K562 (cell line): Measurements from ENCODE around the gene CRACDL. TPM values are rescaled to one million over a fixed set of nuclear protein-coding genes. Genes with fewer than 3 reads are reported as not detected.

Source experiments
- ATAC-seq: fragments of 200-7000 bp; cut with Tn5 transposase; 3 replicates; pipeline ENCODE4 v1.9.1; 2020; ENCODE audit warnings: moderate library complexity
- BruUV-seq: library from RNA; stranded (reverse); fragments of 400-500 nt; replicated peaks from 2 replicates; lab custom pipeline; 2021; lab: Mats Ljungman, UMichigan
- CTCF ChIA-PET: fragments of 300-600 bp; formaldehyde crosslinking; extraction: SDS; loops from one replicate; lab custom pipeline; 2021; ENCODE audit warnings: low intra/inter-chr PET ratio; lab: Yijun Ruan, JAX
- POLR2A ChIA-PET: fragments of 300-600, 350-650 bp; sonication (Branson Sonifier 250); formaldehyde crosslinking; extraction: SDS; loops from one replicate; lab custom pipeline; 2021; ENCODE audit warnings: antibody characterized with exemption, inconsistent platforms; lab: Yijun Ruan, JAX
- DNase-seq, 4 experiments: peaks; one replicate each; pipeline versions ENCODE4 v3.0.0 to v3.0.0-alpha.2; 2011 to 2018; ENCODE audit warnings: low spot score in 3 of 4, mixed read lengths in 3 of 4; ENCODE audit errors: extremely low read depth in 1 of 4
- FAIRE-seq: peaks from 2 replicates; lab custom pipeline; 2011; peaks lifted over from hg19 to GRCh38; lab: Jason Lieb, UNC
- H2AFZ ChIP-seq: 2 replicates; pipeline ENCODE4 v1.6.0; 2011; ENCODE audit warnings: low read depth, low read length, control low read depth, inconsistent platforms
- H3K27ac ChIP-seq: fragments of 200-600 bp; 3 replicates; pipeline ENCODE4 v1.8.0; 2011; ENCODE audit warnings: low read depth, mild to moderate bottlenecking, control low read depth, inconsistent platforms, low read length, moderate library complexity, mixed read lengths; ENCODE audit errors: extremely low read depth
- H3K27me3 ChIP-seq, 2 experiments: fragments of 300-600 bp in 1 of 2; 2 replicates in 1 of 2; 3 replicates in 1 of 2; pipeline versions ENCODE4 v1.6.0 to v1.8.0; 2011; ENCODE audit warnings: inconsistent platforms in 2 of 2, low read length in 2 of 2, mild to moderate bottlenecking in 1 of 2, mixed read lengths in 1 of 2, moderate library complexity in 1 of 2; ENCODE audit not compliant: control insufficient read depth in 2 of 2, insufficient read depth in 2 of 2
- H3K36me3 ChIP-seq: fragments of 300-600 bp; 3 replicates; pipeline ENCODE4 v1.8.0; 2011; ENCODE audit warnings: mild to moderate bottlenecking, low read length, inconsistent platforms; ENCODE audit not compliant: control insufficient read depth, insufficient read depth
- H3K4me1 ChIP-seq, 2 experiments: fragments of 200-600 bp in 1 of 2; replicated peaks in 1 of 2; 2 replicates in 1 of 2; 3 replicates in 1 of 2; pipeline versions ENCODE4 v1.5.1 to v1.8.0; 2011; ENCODE audit warnings: inconsistent platforms in 2 of 2, low read length in 2 of 2, mild to moderate bottlenecking in 1 of 2, mixed read lengths in 1 of 2, moderate library complexity in 1 of 2; ENCODE audit not compliant: control insufficient read depth in 2 of 2, insufficient read depth in 2 of 2
- H3K4me2 ChIP-seq: 2 replicates; pipeline ENCODE4 v1.6.1; 2011; ENCODE audit warnings: low read length, control low read depth, inconsistent platforms, mixed read lengths; ENCODE audit not compliant: insufficient read depth
- H3K4me3 ChIP-seq: fragments of 200-600 bp; sonication (generic), shearing (Covaris generic); 2 replicates; pipeline ENCODE4 v1.5.1; 2016; ENCODE audit warnings: control low read depth, inconsistent platforms
- H3K79me2 ChIP-seq: fragments of 200-600 bp; 3 replicates; pipeline ENCODE4 v1.8.0; 2011; ENCODE audit warnings: low read length, inconsistent platforms; ENCODE audit not compliant: control insufficient read depth, insufficient read depth
- H3K9ac ChIP-seq, 2 experiments: 2 replicates each; pipeline versions ENCODE4 v1.6.0 to v1.6.1; 2011; ENCODE audit warnings: low read depth in 2 of 2, low read length in 2 of 2, control low read depth in 1 of 2, inconsistent platforms in 1 of 2, mild to moderate bottlenecking in 1 of 2, mixed read lengths in 1 of 2; ENCODE audit not compliant: insufficient read depth in 1 of 2
- H3K9me1 ChIP-seq: one replicate; pipeline ENCODE4 v1.6.0; 2011; ENCODE audit warnings: inconsistent platforms, mild to moderate bottlenecking, low read length, moderate library complexity; ENCODE audit not compliant: control insufficient read depth, insufficient read depth
- H3K9me3 ChIP-seq: replicated peaks from 2 replicates; pipeline ENCODE4 v1.5.1; 2011; ENCODE audit warnings: low read depth, low read length, inconsistent platforms; ENCODE audit not compliant: control insufficient read depth, insufficient read depth
- H4K20me1 ChIP-seq: replicated peaks from 2 replicates; pipeline ENCODE4 v1.6.1; 2011; ENCODE audit warnings: low read length, inconsistent platforms, mixed read lengths; ENCODE audit not compliant: control insufficient read depth, insufficient read depth
- DACH1 ChIP-seq: fragments of 450-650 bp; IDR thresholded peaks from 2 replicates; pipeline ENCODE4 v1.6.1; 2018; ENCODE audit not compliant: partially characterized antibody
- HDAC1 ChIP-seq, 2 experiments: fragments of 450-650 bp; IDR thresholded peaks; 2 replicates each; pipeline ENCODE4 v1.6.1; 2016 to 2017; ENCODE audit warnings: inconsistent platforms in 1 of 2, mild to moderate bottlenecking in 1 of 2, moderate library complexity in 1 of 2
- HMGXB4 ChIP-seq: sonication (generic); formaldehyde crosslinking; IDR thresholded peaks from 2 replicates; pipeline ENCODE4 v1.8.1; 2023; ENCODE audit warnings: mild to moderate bottlenecking, missing genetic modification reagents
- HSF4 ChIP-seq: fragments of 250-450 bp; sonication (Bioruptor Pico); IDR thresholded peaks from 2 replicates; pipeline ENCODE4 v2.1.2; 2022; ENCODE audit warnings: mild to moderate bottlenecking, moderate library complexity, borderline replicate concordance
- IRF9 ChIP-seq: fragments of 450-650 bp; IDR thresholded peaks from 2 replicates; pipeline ENCODE4 v1.6.1; 2016; ENCODE audit warnings: missing biosample characterization, missing genetic modification characterization
- MBD2 ChIP-seq: sonication (generic); IDR thresholded peaks from 2 replicates; pipeline ENCODE4 v1.6.1; 2016; ENCODE audit warnings: low read depth, borderline replicate concordance
- NFYB ChIP-seq: IDR thresholded peaks from 2 replicates; pipeline ENCODE4 v1.6.1; 2011; ENCODE audit warnings: mild to moderate bottlenecking, moderate library complexity; ENCODE audit not compliant: insufficient read length; ENCODE audit errors: extremely low read depth
- PPARD ChIP-seq: fragments of 250-450 bp; sonication (Bioruptor Pico); IDR thresholded peaks from 2 replicates; pipeline ENCODE4 v1.8.0; 2022; ENCODE audit warnings: inconsistent platforms, mild to moderate bottlenecking, moderate library complexity
- TAF7 ChIP-seq: fragments of 450-650 bp; IDR thresholded peaks from 2 replicates; pipeline ENCODE4 v1.6.1; 2016; ENCODE audit warnings: missing genetic modification characterization, missing compliant biosample characterization
- ZBTB43 ChIP-seq: sonication (generic); formaldehyde crosslinking; IDR thresholded peaks from 2 replicates; pipeline ENCODE4 v1.8.0; 2023; ENCODE audit warnings: mild to moderate bottlenecking, missing genetic modification reagents
- ZNF586 ChIP-seq: fragments of 450-650 bp; formaldehyde crosslinking; conservative IDR thresholded peaks from 2 replicates; pipeline ENCODE4 v1.4.0; 2020; ENCODE audit warnings: mild to moderate bottlenecking, moderate library complexity
- WGBS: fragments of 100-300 bp; shearing (Covaris generic); methylation state at CpG from one replicate; pipeline ENCODE4 v1.1.6; 2016; ENCODE audit warnings: low coverage, mixed read lengths; ENCODE audit not compliant: insufficient coverage; ENCODE audit errors: missing lambda C conversion rate; 5-methylcytosine and 5-hydroxymethylcytosine counted together
- in situ Hi-C: fragments of 300-500 bp; cut with MboI; formaldehyde crosslinking; loops from 4 replicates; pipeline ENCODE4 v1.15.0; 2018; ENCODE audit warnings: inconsistent platforms, mixed read lengths
- intact Hi-C: fragments of 100-400 bp; cut with micrococcal nuclease; formaldehyde crosslinking; loops from 2 replicates; pipeline ENCODE4 v1.14.2; 2022
- polyA plus RNA-seq, 8 experiments: library from polyadenylated mRNA; depleted of rRNA in 4 of 8; stranded (reverse) in 5 of 8; unstranded in 3 of 8; fragments of >200 nt; fragmentation: Nextera tagmentation in 2 of 8; fragmentation: Illumina TruSeq in 1 of 8; extraction: Ambion mirVana in 2 of 8; extraction: Trizol in 1 of 8; gene quantifications; 2 replicates each; pipeline versions ENCODE4 v1.2.1 to v1.2.3, GENCODE V29; 2011 to 2014; ENCODE audit warnings: inconsistent platforms in 1 of 8, missing spikeins in 1 of 8
- total RNA-seq, 7 experiments: library from RNA; depleted of rRNA in 6 of 7; stranded (reverse); fragments of >200 nt in 6 of 7; fragmentation: Illumina TruSeq in 2 of 7; extraction: Trizol in 2 of 7; gene quantifications; 2 replicates each; pipeline versions ENCODE4 v1.2.1 to v1.2.3, GENCODE V29; 2011 to 2021; ENCODE audit warnings: low replicate concordance in 1 of 7
- TF ChIP-seq, protein P1 (sequence below): fragments of 450-650 bp; IDR thresholded peaks from 2 replicates; pipeline ENCODE4 v1.6.1; 2017; ENCODE audit warnings: mild to moderate bottlenecking, moderate library complexity

The CRACDL gene
- total and polyA plus RNA-seq, 9 of the 15 experiments (the other 6 are each of a cell fraction or from before 2014, with no cell fraction given): not detected

DNA sequence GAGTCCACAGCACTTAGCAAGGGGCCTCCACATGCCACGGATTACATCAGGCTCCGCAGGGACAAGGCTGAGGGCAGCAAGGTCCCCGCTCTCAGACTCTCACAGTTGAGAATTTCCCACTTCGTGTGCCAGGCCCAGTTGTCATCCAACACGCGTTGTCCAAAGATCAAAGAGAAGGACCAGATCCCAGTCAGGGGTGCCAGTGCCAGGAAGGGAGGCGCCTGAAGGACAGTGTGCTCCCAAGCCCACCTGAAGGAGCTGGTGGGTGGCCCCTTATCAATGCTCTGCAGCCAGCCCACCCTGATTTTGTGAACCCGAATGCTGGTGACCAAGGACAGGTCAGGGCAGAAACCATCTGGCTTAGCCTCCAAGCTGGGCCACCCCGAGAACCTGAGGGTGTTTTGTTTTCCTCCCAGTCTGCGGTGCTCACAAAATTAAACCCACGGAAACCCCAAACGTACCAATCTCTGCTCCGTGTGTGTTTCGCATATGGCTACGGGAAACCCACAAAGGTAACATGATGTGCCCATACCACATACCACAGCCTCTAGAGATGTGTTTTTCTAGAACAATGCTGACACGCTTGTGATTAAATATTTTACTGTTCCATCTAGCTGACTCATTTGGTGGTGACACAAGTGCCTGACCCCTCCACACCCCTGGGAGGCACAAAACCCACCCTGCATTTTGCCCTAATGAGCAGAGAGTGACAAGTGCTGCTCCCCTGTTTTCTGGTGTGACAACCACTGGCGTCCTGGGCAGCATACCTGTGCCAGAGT lies 24.5 kb downstream of the CRACDL start:
- H3K36me3 ChIP-seq: no peaks in the 10 kb centered on the region
- no peak for DNase-seq
- in situ Hi-C loops (no loop called here), intact Hi-C loops (no loop called here)
- H4K20me1 ChIP-seq: 0 out of 2 replicates have a peak, but pooled peaks cover 9% of the 10 kb centered on the region
- no peaks in the 10 kb centered on the region for H3K9me3 ChIP-seq
- H3K4me3 ChIP-seq: no peak overlapping the region
- no TSS peak for BruUV-seq
- ChIA-PET CTCF (no interaction called here), POLR2A (no interaction called here)
- H3K27ac ChIP-seq: no peak overlapping the region
- no peaks in the 10 kb centered on the region for H3K9me1 ChIP-seq
- ATAC-seq: no peak
- no peaks in the 10 kb centered on the region for H3K4me1 ChIP-seq
- H3K27me3 ChIP-seq: peaks cover 7 to 53% of the 10 kb centered on the region in 2 experiments; a peak in 4 of 5 replicates
- H3K79me2 ChIP-seq: no peaks in the 10 kb centered on the region
- no peak overlapping the region for H3K9ac ChIP-seq
- WGBS: 0% methylated on average over 15 of the region's 17 CpGs
- H3K4me2 ChIP-seq: no peak overlapping the region
- no peak overlapping the region for H2AFZ ChIP-seq
- no peak for FAIRE-seq
- no peak for TF ChIP-seq ZNF586
- TF ChIP-seq HSF4 (CRISPR knock-in tag): no peak
- no peak for TF ChIP-seq IRF9
- no peak for TF ChIP-seq ZBTB43 (CRISPR knock-in tag)
- no peak for TF ChIP-seq PPARD
- TF ChIP-seq MBD2: no peak
- TF ChIP-seq, protein P1, sequence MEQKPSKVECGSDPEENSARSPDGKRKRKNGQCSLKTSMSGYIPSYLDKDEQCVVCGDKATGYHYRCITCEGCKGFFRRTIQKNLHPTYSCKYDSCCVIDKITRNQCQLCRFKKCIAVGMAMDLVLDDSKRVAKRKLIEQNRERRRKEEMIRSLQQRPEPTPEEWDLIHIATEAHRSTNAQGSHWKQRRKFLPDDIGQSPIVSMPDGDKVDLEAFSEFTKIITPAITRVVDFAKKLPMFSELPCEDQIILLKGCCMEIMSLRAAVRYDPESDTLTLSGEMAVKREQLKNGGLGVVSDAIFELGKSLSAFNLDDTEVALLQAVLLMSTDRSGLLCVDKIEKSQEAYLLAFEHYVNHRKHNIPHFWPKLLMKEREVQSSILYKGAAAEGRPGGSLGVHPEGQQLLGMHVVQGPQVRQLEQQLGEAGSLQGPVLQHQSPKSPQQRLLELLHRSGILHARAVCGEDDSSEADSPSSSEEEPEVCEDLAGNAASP: no peak
- TF ChIP-seq HDAC1 (IDR thresholded peaks at IDR 0.05): no peak
- TF ChIP-seq TAF7 (tag): no peak
- TF ChIP-seq NFYB: no peak
- TF ChIP-seq DACH1: no peak
- TF ChIP-seq HMGXB4: no peak
